ENCODE measurements around the gene RPRD1B. TPM values are rescaled to one million over a fixed set of nuclear protein-coding genes. Genes with fewer than 3 reads are reported as not detected.

Gene RPRD1B
- total RNA-seq, 1 experiment from 2014 or later: 43.6 TPM

DNA sequence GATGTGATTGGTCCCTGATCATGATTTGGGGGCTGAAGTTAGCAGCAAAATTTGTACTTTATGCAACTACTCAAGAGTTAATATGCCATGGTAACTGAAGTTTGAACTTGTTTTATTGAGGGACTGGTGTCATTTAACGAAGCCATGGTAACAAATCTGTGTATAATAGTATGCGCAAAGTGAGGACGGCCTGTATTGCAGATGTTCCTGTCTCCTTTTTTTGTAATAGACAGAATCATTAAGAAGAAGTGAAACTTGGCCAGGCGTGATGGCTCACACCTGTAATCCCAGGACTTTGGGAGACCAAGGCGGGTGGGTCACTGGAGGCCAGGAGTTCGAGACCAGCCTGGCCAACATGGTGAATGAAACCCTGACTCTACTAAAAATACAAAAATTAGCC is 22.3 kb downstream of the RPRD1B start:
- no peaks in the 10 kb centered on the region for H3K27me3 ChIP-seq (ENCODE audit: low read length)
- BruUV-seq (replicated peaks): no TSS peak
- no peak overlapping the region for H2AFZ ChIP-seq (ENCODE audit: low read length)
- ATAC-seq: no peak
- H3K4me1 ChIP-seq (ENCODE audit: insufficient read depth, low read length): peaks cover 25% of the 10 kb centered on the region
- H3K9me3 ChIP-seq (ENCODE audit: low read length): no peaks in the 10 kb centered on the region
- no peak for DNase-seq
- H3K9ac ChIP-seq (ENCODE audit: low read length): no peak overlapping the region
- ChIA-PET POLR2A (ENCODE audit: unreplicated experiment) (no interaction called here), CTCF (interaction anchor here (0.8 kb wide), 1 partner anchor 12 kb away, joined by 10 read pairs; no protein-coding TSS in a partner anchor)
- no peak overlapping the region for H3K27ac ChIP-seq (ENCODE audit: low read length)
- H3K79me2 ChIP-seq (ENCODE audit: low read length): peaks cover 74% of the 10 kb centered on the region
- H3F3A ChIP-seq (ENCODE audit: low read length, unreplicated experiment): peaks cover 11% of the 10 kb centered on the region
- TF ChIP-seq EZH2phosphoT487 (IDR thresholded peaks at IDR 0.05; ENCODE audit: borderline replicate concordance, low read length) (no peak), EZH2 (IDR thresholded peaks at IDR 0.05; ENCODE audit: low read length, unreplicated experiment) (no peak)
- TF ChIP-seq, protein P1, sequence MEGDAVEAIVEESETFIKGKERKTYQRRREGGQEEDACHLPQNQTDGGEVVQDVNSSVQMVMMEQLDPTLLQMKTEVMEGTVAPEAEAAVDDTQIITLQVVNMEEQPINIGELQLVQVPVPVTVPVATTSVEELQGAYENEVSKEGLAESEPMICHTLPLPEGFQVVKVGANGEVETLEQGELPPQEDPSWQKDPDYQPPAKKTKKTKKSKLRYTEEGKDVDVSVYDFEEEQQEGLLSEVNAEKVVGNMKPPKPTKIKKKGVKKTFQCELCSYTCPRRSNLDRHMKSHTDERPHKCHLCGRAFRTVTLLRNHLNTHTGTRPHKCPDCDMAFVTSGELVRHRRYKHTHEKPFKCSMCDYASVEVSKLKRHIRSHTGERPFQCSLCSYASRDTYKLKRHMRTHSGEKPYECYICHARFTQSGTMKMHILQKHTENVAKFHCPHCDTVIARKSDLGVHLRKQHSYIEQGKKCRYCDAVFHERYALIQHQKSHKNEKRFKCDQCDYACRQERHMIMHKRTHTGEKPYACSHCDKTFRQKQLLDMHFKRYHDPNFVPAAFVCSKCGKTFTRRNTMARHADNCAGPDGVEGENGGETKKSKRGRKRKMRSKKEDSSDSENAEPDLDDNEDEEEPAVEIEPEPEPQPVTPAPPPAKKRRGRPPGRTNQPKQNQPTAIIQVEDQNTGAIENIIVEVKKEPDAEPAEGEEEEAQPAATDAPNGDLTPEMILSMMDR (conservative IDR thresholded peaks at IDR 0.05; ENCODE audit: low read depth, low read length): no peak
- no peak overlapping the region for H3K4me2 ChIP-seq (ENCODE audit: low read length)
- H3K4me3 ChIP-seq (ENCODE audit: low read length): no peak overlapping the region
- H3K9me2 ChIP-seq (replicated peaks; ENCODE audit: low read length): no peaks in the 10 kb centered on the region
- intact Hi-C loops (cut with micrococcal nuclease): loop anchor here (2.0 to 10.0 kb wide), 5 partner anchors 64 to 491 kb away; partner anchors contain the start of gene VSTM2L
- H3K36me3 ChIP-seq (ENCODE audit: low read depth, low read length): peaks cover 43% of the 10 kb centered on the region
- H4K20me1 ChIP-seq (ENCODE audit: low read length): 0 out of 2 replicates have a peak, but pooled peaks cover 3% of the 10 kb centered on the region

DNA sequence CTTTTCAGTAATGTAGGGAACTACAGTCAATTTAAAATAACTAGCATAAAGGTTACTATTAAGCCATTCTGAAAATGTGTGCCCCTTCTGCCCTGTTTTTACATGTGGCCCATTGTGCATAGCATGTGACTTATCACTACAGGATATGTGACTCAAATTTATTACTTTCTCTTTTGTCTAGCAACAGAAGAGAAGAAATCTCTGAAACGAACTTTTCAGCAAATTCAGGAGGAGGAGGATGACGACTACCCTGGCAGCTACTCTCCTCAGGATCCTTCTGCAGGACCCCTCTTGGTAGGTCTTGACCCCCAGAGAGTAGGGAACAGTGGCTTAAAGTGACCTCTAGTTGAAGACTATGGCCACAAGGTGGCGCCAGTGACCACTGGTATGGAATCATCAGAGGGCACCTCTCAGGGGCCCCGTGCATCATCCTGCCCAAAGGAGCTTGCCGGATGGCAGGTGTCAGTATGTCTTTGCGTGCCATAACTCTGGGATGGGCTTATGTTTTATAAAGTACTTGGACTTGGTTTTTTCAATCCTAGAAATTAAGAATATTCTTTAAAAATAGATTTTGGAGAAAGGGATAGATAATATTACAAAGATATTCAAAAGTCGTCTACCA is 23.9 kb downstream of the RPRD1B start:
- H3K79me2 ChIP-seq (ENCODE audit: low read length): peaks cover 70% of the 10 kb centered on the region
- intact Hi-C loops (cut with micrococcal nuclease): loop anchor here (1.0 to 10.0 kb wide), 6 partner anchors 65 to 493 kb away; partner anchors contain the start of genes TGM2 and VSTM2L
- H4K20me1 ChIP-seq (ENCODE audit: low read length): 0 out of 2 replicates have a peak, but pooled peaks cover 3% of the 10 kb centered on the region
- H3K27ac ChIP-seq (ENCODE audit: low read length): peak overlapping the region; percentile 6; the same call in 1 of the 2 replicates
- H3K4me3 ChIP-seq (ENCODE audit: low read length): no peak overlapping the region
- H3K4me1 ChIP-seq (ENCODE audit: insufficient read depth, low read length): peaks cover 29% of the 10 kb centered on the region
- no TSS peak for BruUV-seq (replicated peaks)
- H3K4me2 ChIP-seq (ENCODE audit: low read length): no peak overlapping the region
- H3K9me3 ChIP-seq (ENCODE audit: low read length): no peaks in the 10 kb centered on the region
- TF ChIP-seq EZH2 (IDR thresholded peaks at IDR 0.05; ENCODE audit: low read length, unreplicated experiment): no peak
- TF ChIP-seq, protein P1 (conservative IDR thresholded peaks at IDR 0.05; ENCODE audit: low read depth, low read length): peak; percentile 98
- no peaks in the 10 kb centered on the region for H3K27me3 ChIP-seq (ENCODE audit: low read length)
- DNase-seq (peak; percentile 90), ATAC-seq (peak; percentile 71)
- no peak overlapping the region for H2AFZ ChIP-seq (ENCODE audit: low read length)
- peaks cover 44% of the 10 kb centered on the region for H3K36me3 ChIP-seq (ENCODE audit: low read depth, low read length)
- no peak overlapping the region for H3K9ac ChIP-seq (ENCODE audit: low read length)
- ChIA-PET POLR2A (ENCODE audit: unreplicated experiment) (interaction anchor here (0.5 kb wide), 1 partner anchor 193 kb away, joined by 9 read pairs; no protein-coding TSS in a partner anchor), CTCF (interaction anchor here (0.6 to 1.5 kb wide), 12 partner anchors 9 to 246 kb away, joined by 3 to 17 read pairs (median 7); no protein-coding TSS in a partner anchor)
- H3K9me2 ChIP-seq (replicated peaks; ENCODE audit: low read length): no peaks in the 10 kb centered on the region
- H3F3A ChIP-seq (ENCODE audit: low read length, unreplicated experiment): peaks cover 12% of the 10 kb centered on the region

DNA sequence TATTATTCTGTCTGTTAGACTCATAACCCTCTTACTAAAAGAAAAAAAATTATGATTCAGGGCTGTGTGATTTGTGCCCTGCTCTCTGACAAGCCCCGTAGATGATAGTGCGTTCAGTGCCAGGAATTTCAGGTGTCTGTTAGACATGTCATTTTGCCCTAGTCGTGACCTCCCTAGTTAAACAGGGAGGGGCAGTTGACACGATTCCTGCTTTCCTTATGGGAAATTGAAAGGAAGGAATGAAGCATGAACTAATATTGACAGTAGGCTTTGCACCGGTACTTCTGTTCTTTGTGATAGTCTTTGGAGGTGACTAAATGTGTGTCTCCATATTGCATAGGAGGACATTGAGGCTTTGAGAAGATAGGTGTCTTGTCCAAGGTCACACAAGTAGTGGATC is 26.3 kb downstream of the RPRD1B start:
- no peak overlapping the region; the same call in 1 of the 2 replicates for H3K9ac ChIP-seq (ENCODE audit: low read length)
- H3K27me3 ChIP-seq (ENCODE audit: low read length): no peaks in the 10 kb centered on the region
- no peak overlapping the region for H3K4me3 ChIP-seq (ENCODE audit: low read length)
- DNase-seq: peak; percentile 94
- no peak for TF ChIP-seq EZH2phosphoT487 (IDR thresholded peaks at IDR 0.05; ENCODE audit: borderline replicate concordance, low read length)
- TF ChIP-seq, protein P1 (conservative IDR thresholded peaks at IDR 0.05; ENCODE audit: low read depth, low read length): no peak
- no peak for TF ChIP-seq EZH2 (IDR thresholded peaks at IDR 0.05; ENCODE audit: low read length, unreplicated experiment)
- no peaks in the 10 kb centered on the region for H3K9me3 ChIP-seq (ENCODE audit: low read length)
- H3K36me3 ChIP-seq (ENCODE audit: low read depth, low read length): peaks cover 59% of the 10 kb centered on the region
- POLR2A ChIA-PET (ENCODE audit: unreplicated experiment): no interaction called here
- peaks cover 29% of the 10 kb centered on the region for H3K4me1 ChIP-seq (ENCODE audit: insufficient read depth, low read length)
- intact Hi-C loops (cut with micrococcal nuclease): loop anchor here (2.0 to 10.0 kb wide), 4 partner anchors 51 to 495 kb away; no protein-coding TSS in a partner anchor
- ATAC-seq: peak; percentile 76
- H3K4me2 ChIP-seq (ENCODE audit: low read length): peak overlapping the region; percentile 66
- no TSS peak for BruUV-seq (replicated peaks)
- no peaks in the 10 kb centered on the region for H3K9me2 ChIP-seq (replicated peaks; ENCODE audit: low read length)
- CTCF ChIA-PET: interaction anchor here (0.6 kb wide), 1 partner anchor 127 kb away, joined by 3 read pairs; no protein-coding TSS in a partner anchor
- peaks cover 12% of the 10 kb centered on the region for H3F3A ChIP-seq (ENCODE audit: low read length, unreplicated experiment)
- H3K79me2 ChIP-seq (ENCODE audit: low read length): peaks cover 61% of the 10 kb centered on the region
- H2AFZ ChIP-seq (ENCODE audit: low read length): no peak overlapping the region
- H3K27ac ChIP-seq (ENCODE audit: low read length): peak overlapping the region; percentile 78
- no peaks in the 10 kb centered on the region for H4K20me1 ChIP-seq (ENCODE audit: low read length)
